GM18858 (cell line): ENCODE data around the gene PPP1R3D.
A peak's percentile ranks its signal among the peaks of the same experiment; 100 is the strongest.
"Not testable (repeated sequence)": the region's sequence is repeated elsewhere in the genome, so short reads cannot be mapped to it uniquely, and the experiment has no call there.

Experiments used
- ATAC-seq: cut with Tn5 transposase; IDR thresholded peaks from one replicate; pipeline ENCODE4 v1.9.1; 2021; ENCODE audit not compliant: unreplicated experiment

PPP1R3D gene, protein sequence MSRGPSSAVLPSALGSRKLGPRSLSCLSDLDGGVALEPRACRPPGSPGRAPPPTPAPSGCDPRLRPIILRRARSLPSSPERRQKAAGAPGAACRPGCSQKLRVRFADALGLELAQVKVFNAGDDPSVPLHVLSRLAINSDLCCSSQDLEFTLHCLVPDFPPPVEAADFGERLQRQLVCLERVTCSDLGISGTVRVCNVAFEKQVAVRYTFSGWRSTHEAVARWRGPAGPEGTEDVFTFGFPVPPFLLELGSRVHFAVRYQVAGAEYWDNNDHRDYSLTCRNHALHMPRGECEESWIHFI

GRCh38 chr20:59940129-59940955 is at the start of gene PPP1R3D, which contains the start of gene FAM217B:
Gene PPP1R3D, minus strand, starts transcription at chr20:59940305. Its CDS starts 374 bp downstream, at chr20:59939931.
Gene FAM217B, plus strand, starts transcription at chr20:59940389. Its CDS starts 3,555 bp downstream, at chr20:59943944.
- ATAC-seq, result peak; percentile 90

GRCh38 chr20:59988141-59988540 is 48.0 kb upstream of the PPP1R3D start:
- ATAC-seq, result no peak

DNA sequence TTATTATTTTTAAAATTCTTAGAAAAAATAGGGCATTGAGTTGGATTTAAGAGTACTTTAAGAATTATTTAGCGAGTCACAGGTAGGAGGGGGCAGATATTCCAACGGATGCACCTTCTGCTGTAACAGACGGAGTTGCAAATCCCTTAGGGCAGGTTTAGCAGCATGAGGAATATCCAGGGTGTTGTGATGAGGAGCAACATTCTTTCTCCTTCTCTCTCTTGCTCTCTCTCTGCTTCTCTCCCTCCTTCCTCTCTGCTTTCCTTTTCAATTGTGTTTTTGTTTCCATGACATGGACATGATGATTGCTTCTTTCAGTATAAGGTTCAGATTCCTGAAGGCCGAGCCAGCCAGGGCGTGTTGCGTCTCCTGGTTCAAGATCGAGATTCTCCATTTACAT is 47.0 kb upstream of the PPP1R3D start:
- no peak for ATAC-seq

DNA sequence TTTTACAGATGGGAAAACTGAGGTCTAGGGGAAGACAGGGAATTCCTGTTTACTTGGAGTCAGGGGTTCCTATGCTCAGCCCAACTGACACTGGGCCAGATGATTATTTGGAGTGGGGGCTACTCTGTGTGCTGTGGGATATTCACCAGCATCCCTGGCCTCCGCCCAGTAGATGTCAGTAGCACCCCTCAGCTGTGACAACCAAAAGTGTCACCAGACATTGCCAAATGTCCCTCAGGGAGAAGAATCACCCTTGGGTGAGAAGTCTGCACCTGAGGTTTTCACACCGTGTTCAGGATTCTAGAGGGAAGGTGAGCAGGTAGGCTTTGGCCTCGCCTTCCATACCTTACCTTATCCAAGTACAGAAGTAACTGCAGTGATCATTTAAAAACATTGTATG is 45.8 kb upstream of the PPP1R3D start:
- ATAC-seq, result no peak

- no peak for ATAC-seq
Observed at GRCh38 chr20:59985164-59985563, 45.1 kb upstream of the PPP1R3D start.

DNA sequence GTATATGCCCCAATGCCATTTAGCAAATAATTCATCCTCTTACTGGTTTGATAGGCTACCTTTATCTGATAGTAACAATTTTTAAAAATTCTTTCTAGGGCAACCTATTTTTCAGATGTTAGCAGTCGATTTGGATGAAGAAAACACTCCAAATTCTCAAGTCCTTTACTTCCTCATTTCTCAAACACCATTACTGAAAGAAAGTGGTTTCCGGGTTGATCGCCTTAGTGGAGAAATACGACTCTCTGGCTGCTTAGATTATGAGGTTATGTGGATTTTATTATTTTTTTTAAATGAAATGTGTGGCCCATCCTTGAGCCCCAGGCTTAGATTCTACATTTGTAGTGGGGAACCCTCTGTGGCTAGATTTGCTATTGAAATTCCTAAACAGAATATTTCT is 44.4 kb upstream of the PPP1R3D start:
- ATAC-seq, result no peak

DNA sequence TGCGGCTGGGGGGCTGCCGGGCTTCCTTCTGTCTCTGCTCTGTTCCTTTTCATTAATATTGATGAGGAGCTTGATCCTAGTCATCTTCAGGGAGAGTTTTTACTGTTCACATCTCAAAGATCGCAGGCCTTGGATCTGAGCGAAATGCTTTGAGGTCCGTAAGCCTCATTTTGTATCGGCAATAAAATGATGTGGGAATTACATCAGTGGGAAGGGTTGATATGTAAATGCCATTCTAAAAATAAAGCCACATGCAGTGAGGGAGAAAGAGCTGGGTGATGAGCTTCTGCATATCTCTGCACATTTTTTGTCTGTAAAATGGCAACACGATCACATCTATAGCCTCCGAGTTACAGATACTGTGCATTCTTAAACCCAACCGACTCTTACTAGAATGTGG is 43.0 kb upstream of the PPP1R3D start:
- ATAC-seq, result no peak

DNA sequence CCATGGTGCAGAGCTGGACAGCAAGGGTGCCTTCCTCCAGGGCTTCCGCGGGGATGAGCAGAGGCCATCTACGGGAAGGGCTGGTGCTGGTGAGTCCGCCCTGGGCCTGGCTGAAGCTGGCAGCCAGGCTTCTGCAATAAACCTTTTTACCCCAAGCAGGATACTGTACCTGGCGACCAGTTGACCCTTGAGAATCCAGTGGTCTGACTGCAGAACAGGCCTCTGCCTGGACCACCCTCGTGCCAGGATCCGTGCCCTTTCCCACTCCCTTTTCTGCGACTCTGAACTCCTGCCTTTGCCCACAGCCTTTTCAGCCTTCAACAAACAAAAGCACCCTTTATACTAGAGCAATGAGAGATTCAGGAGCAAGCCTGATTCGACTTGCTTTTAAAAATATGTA is 37.0 kb upstream of the PPP1R3D start:
- ATAC-seq, result no peak

DNA sequence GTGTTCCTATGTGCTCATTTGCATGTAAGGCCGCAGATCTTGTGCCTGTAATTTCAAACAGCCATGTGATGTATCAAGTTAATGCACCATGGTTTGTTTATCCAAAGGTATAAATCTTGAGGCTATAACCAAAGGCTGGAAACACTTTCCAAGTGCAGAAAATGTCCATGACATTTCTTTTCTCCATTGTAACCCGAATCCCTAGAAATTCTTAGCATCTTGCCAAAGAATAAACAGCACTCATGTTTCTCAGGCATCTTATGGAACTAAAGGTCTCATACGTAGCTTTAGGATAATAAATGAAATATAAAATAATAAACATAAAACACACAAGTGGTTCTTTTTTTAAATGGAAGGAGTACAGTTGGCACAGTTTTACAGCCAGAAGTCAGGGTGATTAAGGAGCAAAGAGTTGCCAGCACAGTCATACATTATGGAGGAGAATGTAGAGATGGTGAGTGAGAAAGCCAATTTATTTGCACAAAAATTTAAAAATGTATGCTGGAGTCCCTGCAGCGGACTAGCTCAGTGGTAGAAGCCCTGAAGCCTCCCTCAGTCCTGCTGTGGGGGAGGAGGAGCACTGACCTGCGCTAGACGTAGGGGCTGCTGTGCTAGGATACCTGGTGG is 36.2 kb upstream of the PPP1R3D start:
- no peak for ATAC-seq

- no peak for ATAC-seq
Observed at GRCh38 chr20:59972037-59972801, 32.1 kb upstream of the PPP1R3D start.

GRCh38 chr20:59971428-59971827 is 31.3 kb upstream of the PPP1R3D start:
- ATAC-seq, result no peak

GRCh38 chr20:59966428-59966827 is 26.3 kb upstream of the PPP1R3D start:
- ATAC-seq, result no peak

DNA sequence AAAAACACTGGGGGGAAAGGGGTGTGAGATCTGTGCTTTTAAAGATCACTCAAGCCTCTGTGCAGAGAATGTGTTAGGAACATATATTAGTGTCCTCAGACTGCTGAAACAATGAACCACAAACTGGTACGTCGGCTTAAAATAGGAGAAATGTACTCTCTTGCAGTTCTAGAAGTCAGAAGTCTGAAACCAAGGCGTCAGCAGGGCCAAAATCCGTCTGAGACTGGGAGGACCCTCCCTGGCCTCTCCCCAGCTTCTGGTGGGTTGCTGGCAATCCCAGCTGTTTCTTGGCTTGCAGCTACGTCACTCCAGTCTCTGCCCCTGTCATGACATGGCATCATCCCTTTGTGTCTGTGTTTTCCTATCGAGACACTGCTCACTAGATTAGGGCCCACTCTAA is 22.1 kb upstream of the PPP1R3D start:
- ATAC-seq, result no peak

DNA sequence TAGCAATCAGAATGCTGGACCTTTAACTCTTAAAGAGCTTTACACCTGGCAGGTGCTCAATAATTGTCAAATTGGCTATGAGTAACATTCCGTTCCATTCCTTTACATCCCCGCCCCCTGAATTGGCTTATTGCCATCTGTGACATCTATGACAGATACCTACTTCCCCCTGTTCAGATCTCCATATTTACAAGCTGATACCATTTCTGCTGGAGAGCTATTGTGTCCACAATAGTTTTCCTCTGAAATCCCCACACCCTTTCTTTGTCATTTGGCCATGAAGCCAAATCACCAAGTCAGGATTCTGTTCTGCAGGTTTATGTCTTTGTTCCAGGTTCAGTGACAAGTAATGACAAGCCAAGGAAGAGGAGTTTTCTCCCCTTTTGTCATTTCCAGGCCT is 21.3 kb upstream of the PPP1R3D start:
- ATAC-seq, result no peak

DNA sequence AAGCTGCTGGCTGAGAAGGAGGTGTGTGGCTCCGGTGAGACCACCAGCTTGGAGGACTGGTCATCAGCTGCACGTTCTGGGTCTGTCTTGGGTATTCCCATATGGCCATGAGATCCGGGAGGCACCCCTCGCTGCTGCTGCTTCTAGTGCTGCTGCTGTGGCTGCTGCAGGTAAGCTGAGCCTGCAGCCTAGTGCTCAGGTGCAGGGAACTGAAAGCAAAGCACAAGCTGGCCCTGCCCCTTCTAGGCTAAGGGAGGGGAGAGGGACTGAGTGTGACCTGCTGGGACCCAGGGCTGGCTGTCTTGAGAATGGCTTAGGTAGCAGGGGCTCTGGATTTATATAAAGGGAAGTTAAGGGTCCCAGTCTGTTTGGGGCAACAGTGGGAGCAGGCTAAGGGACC is 18.5 kb upstream of the PPP1R3D start:
- no peak for ATAC-seq

- no peak for ATAC-seq
Observed at GRCh38 chr20:59958123-59958522, 18.0 kb upstream of the PPP1R3D start, which contains the start of gene CDH26. Gene CDH26, plus strand, starts transcription at chr20:59958423. Its CDS starts 304 bp downstream, at chr20:59958727.

GRCh38 chr20:59957568-59957967 is 17.5 kb upstream of the PPP1R3D start:
- ATAC-seq, result not testable (repeated sequence)

DNA sequence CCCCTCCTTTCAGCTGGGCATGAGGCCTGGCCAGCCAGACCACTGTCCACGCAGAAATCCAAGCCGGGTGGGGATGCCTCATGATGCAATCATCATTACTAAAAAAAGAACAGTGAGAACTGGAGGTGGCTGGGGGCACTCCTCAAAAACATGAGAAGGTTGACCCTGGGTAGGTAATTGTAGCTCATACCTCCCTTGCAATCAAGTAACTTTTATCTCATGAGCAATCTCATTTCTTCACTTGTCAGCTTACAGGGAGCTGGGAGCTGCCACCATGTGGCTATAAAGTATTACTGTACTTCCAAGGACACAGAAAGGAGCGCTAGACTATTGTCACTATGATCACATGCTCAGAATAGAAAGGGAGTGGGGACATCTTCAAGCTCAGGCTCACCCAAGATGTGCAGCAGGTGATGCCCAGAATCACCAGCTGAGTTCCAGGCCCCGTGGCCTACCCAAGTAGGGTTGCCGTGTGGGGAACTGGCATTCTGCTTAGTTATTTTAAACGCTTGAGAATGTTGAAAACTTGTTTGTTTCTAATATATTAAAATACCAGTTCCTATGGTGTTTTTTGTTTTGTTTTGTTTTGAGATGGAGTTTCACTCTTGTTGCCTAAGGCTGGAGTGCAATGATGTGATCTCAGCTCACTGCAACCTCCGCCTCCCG is 15.2 kb upstream of the PPP1R3D start:
- ATAC-seq, result peak; percentile 42

DNA sequence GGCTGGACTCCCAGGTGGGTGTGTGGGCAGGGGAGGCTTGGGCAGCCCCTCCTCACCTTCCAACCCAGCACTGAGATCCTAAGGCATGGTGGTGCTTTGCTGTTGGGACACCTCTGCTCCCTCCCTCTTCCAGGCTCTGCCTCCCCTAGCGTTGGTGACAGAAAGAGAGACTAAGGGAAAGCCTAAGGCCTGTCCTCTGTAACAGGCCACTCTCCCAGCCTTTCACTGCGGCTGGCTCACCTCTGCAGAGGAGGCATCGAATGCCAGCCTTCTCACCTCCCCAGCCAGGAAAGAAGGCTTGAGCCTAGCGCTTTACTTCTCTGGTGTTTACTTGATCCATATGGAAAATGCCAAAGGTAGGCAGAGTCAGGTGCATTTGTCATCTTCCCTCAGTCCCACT is 14.6 kb upstream of the PPP1R3D start:
- no peak for ATAC-seq

GRCh38 chr20:59949911-59950310 is 9.8 kb upstream of the PPP1R3D start:
- no peak for ATAC-seq
